ENCODE measurements around the gene COL13A1.

COL13A1 gene

GRCh38 chr10:69850440-69850839 lies 48.7 kb downstream of the COL13A1 start:
- Histone ChIP-seq H3K4me3 (ENCODE audit: low read length in 2 of 2) (no peak overlapping the region), H3K27ac (ENCODE audit: low read depth in 2 of 2, low read length in 2 of 2) (no peak overlapping the region), H3K9me3 (ENCODE audit: control insufficient read depth in 2 of 2, low read length in 2 of 2) (no peaks in the 10 kb centered on the region), H3K4me1 (ENCODE audit: control insufficient read depth in 2 of 2, insufficient read depth in 2 of 2, low read length in 2 of 2) (peaks cover 12 to 19% of the 10 kb centered on the region in 2 donors), H3K9ac (ENCODE audit: low read depth in 1 of 2, low read length in 2 of 2) (no peak overlapping the region), H3K36me3 (ENCODE audit: control insufficient read depth in 2 of 2, insufficient read depth in 2 of 2, low read length in 2 of 2) (no peaks in the 10 kb centered on the region), H3K27me3 (ENCODE audit: control insufficient read depth in 2 of 2, insufficient read depth in 2 of 2, low read length in 2 of 2) (peaks cover 0 to 6% of the 10 kb centered on the region in 2 donors)

- H3K9me3 ChIP-seq (ENCODE audit: control insufficient read depth in 2 of 2, low read length in 2 of 2): no peaks in the 10 kb centered on the region
- H3K9ac ChIP-seq (ENCODE audit: low read depth in 1 of 2, low read length in 2 of 2): no peak overlapping the region
- H3K4me1 ChIP-seq (ENCODE audit: control insufficient read depth in 2 of 2, insufficient read depth in 2 of 2, low read length in 2 of 2): peaks cover 10 to 13% of the 10 kb centered on the region in 2 donors
- no peaks in the 10 kb centered on the region for H3K36me3 ChIP-seq (ENCODE audit: control insufficient read depth in 2 of 2, insufficient read depth in 2 of 2, low read length in 2 of 2)
- H3K27me3 ChIP-seq (ENCODE audit: control insufficient read depth in 2 of 2, insufficient read depth in 2 of 2, low read length in 2 of 2): peaks cover 0 to 6% of the 10 kb centered on the region in 2 donors
- no peak overlapping the region for H3K27ac ChIP-seq (ENCODE audit: low read depth in 2 of 2, low read length in 2 of 2)
- no peak overlapping the region for H3K4me3 ChIP-seq (ENCODE audit: low read length in 2 of 2)
These were observed 49.6 kb downstream of the COL13A1 start for GRCh38 chr10:69851306-69851705.

GRCh38 chr10:69853064-69853463 lies 51.4 kb downstream of the COL13A1 start:
- Histone ChIP-seq H3K36me3 (ENCODE audit: control insufficient read depth in 2 of 2, insufficient read depth in 2 of 2, low read length in 2 of 2) (no peaks in the 10 kb centered on the region), H3K4me1 (ENCODE audit: control insufficient read depth in 2 of 2, insufficient read depth in 2 of 2, low read length in 2 of 2) (peaks cover 6 to 10% of the 10 kb centered on the region in 2 donors), H3K9me3 (ENCODE audit: control insufficient read depth in 2 of 2, low read length in 2 of 2) (no peaks in the 10 kb centered on the region), H3K4me3 (ENCODE audit: low read length in 2 of 2) (no peak overlapping the region), H3K27me3 (ENCODE audit: control insufficient read depth in 2 of 2, insufficient read depth in 2 of 2, low read length in 2 of 2) (no peaks in the 10 kb centered on the region), H3K9ac (ENCODE audit: low read depth in 1 of 2, low read length in 2 of 2) (no peak overlapping the region), H3K27ac (ENCODE audit: low read depth in 2 of 2, low read length in 2 of 2) (no peak overlapping the region)

GRCh38 chr10:69854511-69855345 lies 53.0 kb downstream of the COL13A1 start:
- peak overlapping the region in 1 of 2 donors; percentile 66 for H3K27ac ChIP-seq (ENCODE audit: low read depth in 2 of 2, low read length in 2 of 2)

GRCh38 chr10:69855346-69856111 lies 53.8 kb downstream of the COL13A1 start:
- Histone ChIP-seq H3K27me3 (ENCODE audit: control insufficient read depth in 2 of 2, insufficient read depth in 2 of 2, low read length in 2 of 2) (no peaks in the 10 kb centered on the region), H3K9me3 (ENCODE audit: control insufficient read depth in 2 of 2, low read length in 2 of 2) (no peaks in the 10 kb centered on the region), H3K27ac (ENCODE audit: low read depth in 2 of 2, low read length in 2 of 2) (peak overlapping the region in 1 of 2 donors; percentile 66), H3K9ac (ENCODE audit: low read depth in 1 of 2, low read length in 2 of 2) (no peak overlapping the region), H3K4me3 (ENCODE audit: low read length in 2 of 2) (no peak overlapping the region), H3K4me1 (ENCODE audit: control insufficient read depth in 2 of 2, insufficient read depth in 2 of 2, low read length in 2 of 2) (peaks cover 6 to 17% of the 10 kb centered on the region in 2 donors), H3K36me3 (ENCODE audit: control insufficient read depth in 2 of 2, insufficient read depth in 2 of 2, low read length in 2 of 2) (no peaks in the 10 kb centered on the region)

More at GRCh38 chr10:69854511-69855345, 53.0 kb downstream of the COL13A1 start:
- Histone ChIP-seq H3K27me3 (ENCODE audit: control insufficient read depth in 2 of 2, insufficient read depth in 2 of 2, low read length in 2 of 2) (no peaks in the 10 kb centered on the region), H3K4me3 (ENCODE audit: low read length in 2 of 2) (no peak overlapping the region), H3K36me3 (ENCODE audit: control insufficient read depth in 2 of 2, insufficient read depth in 2 of 2, low read length in 2 of 2) (no peaks in the 10 kb centered on the region), H3K4me1 (ENCODE audit: control insufficient read depth in 2 of 2, insufficient read depth in 2 of 2, low read length in 2 of 2) (peaks cover 6 to 17% of the 10 kb centered on the region in 2 donors), H3K9ac (ENCODE audit: low read depth in 1 of 2, low read length in 2 of 2) (no peak overlapping the region), H3K9me3 (ENCODE audit: control insufficient read depth in 2 of 2, low read length in 2 of 2) (no peaks in the 10 kb centered on the region)

GRCh38 chr10:69856601-69857166 lies 55.0 kb downstream of the COL13A1 start:
- peaks cover 6 to 23% of the 10 kb centered on the region in 2 donors for H3K4me1 ChIP-seq (ENCODE audit: control insufficient read depth in 2 of 2, insufficient read depth in 2 of 2, low read length in 2 of 2)
- no peak overlapping the region for H3K4me3 ChIP-seq (ENCODE audit: low read length in 2 of 2)
- H3K9me3 ChIP-seq (ENCODE audit: control insufficient read depth in 2 of 2, low read length in 2 of 2): no peaks in the 10 kb centered on the region
- no peaks in the 10 kb centered on the region for H3K27me3 ChIP-seq (ENCODE audit: control insufficient read depth in 2 of 2, insufficient read depth in 2 of 2, low read length in 2 of 2)
- H3K9ac ChIP-seq (ENCODE audit: low read depth in 1 of 2, low read length in 2 of 2): no peak overlapping the region
- H3K36me3 ChIP-seq (ENCODE audit: control insufficient read depth in 2 of 2, insufficient read depth in 2 of 2, low read length in 2 of 2): no peaks in the 10 kb centered on the region
- no peak overlapping the region for H3K27ac ChIP-seq (ENCODE audit: low read depth in 2 of 2, low read length in 2 of 2)

- H3K27ac ChIP-seq (ENCODE audit: low read depth in 2 of 2, low read length in 2 of 2): no peak overlapping the region
- H3K9me3 ChIP-seq (ENCODE audit: control insufficient read depth in 2 of 2, low read length in 2 of 2): no peaks in the 10 kb centered on the region
- no peaks in the 10 kb centered on the region for H3K27me3 ChIP-seq (ENCODE audit: control insufficient read depth in 2 of 2, insufficient read depth in 2 of 2, low read length in 2 of 2)
- no peak overlapping the region for H3K9ac ChIP-seq (ENCODE audit: low read depth in 1 of 2, low read length in 2 of 2)
- H3K36me3 ChIP-seq (ENCODE audit: control insufficient read depth in 2 of 2, insufficient read depth in 2 of 2, low read length in 2 of 2): no peaks in the 10 kb centered on the region
- H3K4me1 ChIP-seq (ENCODE audit: control insufficient read depth in 2 of 2, insufficient read depth in 2 of 2, low read length in 2 of 2): peaks cover 6 to 23% of the 10 kb centered on the region in 2 donors
- H3K4me3 ChIP-seq (ENCODE audit: low read length in 2 of 2): no peak overlapping the region
These were observed 56.5 kb downstream of the COL13A1 start for GRCh38 chr10:69858201-69858600.

GRCh38 chr10:69860271-69860670 lies 58.6 kb downstream of the COL13A1 start:
- no peaks in the 10 kb centered on the region for H3K9me3 ChIP-seq (ENCODE audit: control insufficient read depth in 2 of 2, low read length in 2 of 2)
- no peaks in the 10 kb centered on the region for H3K36me3 ChIP-seq (ENCODE audit: control insufficient read depth in 2 of 2, insufficient read depth in 2 of 2, low read length in 2 of 2)
- H3K4me3 ChIP-seq (ENCODE audit: low read length in 2 of 2): no peak overlapping the region
- H3K27me3 ChIP-seq (ENCODE audit: control insufficient read depth in 2 of 2, insufficient read depth in 2 of 2, low read length in 2 of 2): no peaks in the 10 kb centered on the region
- no peak overlapping the region for H3K9ac ChIP-seq (ENCODE audit: low read depth in 1 of 2, low read length in 2 of 2)
- peaks cover 3 to 16% of the 10 kb centered on the region in 2 donors for H3K4me1 ChIP-seq (ENCODE audit: control insufficient read depth in 2 of 2, insufficient read depth in 2 of 2, low read length in 2 of 2)
- H3K27ac ChIP-seq (ENCODE audit: low read depth in 2 of 2, low read length in 2 of 2): no peak overlapping the region

GRCh38 chr10:69861251-69862240 lies 59.8 kb downstream of the COL13A1 start:
- H3K9me3 ChIP-seq (ENCODE audit: control insufficient read depth in 2 of 2, low read length in 2 of 2): no peaks in the 10 kb centered on the region
- no peak overlapping the region for H3K27ac ChIP-seq (ENCODE audit: low read depth in 2 of 2, low read length in 2 of 2)
- peaks cover 7 to 19% of the 10 kb centered on the region in 2 donors for H3K4me1 ChIP-seq (ENCODE audit: control insufficient read depth in 2 of 2, insufficient read depth in 2 of 2, low read length in 2 of 2)
- H3K36me3 ChIP-seq (ENCODE audit: control insufficient read depth in 2 of 2, insufficient read depth in 2 of 2, low read length in 2 of 2): no peaks in the 10 kb centered on the region
- H3K9ac ChIP-seq (ENCODE audit: low read depth in 1 of 2, low read length in 2 of 2): no peak overlapping the region
- H3K4me3 ChIP-seq (ENCODE audit: low read length in 2 of 2): no peak overlapping the region
- H3K27me3 ChIP-seq (ENCODE audit: control insufficient read depth in 2 of 2, insufficient read depth in 2 of 2, low read length in 2 of 2): no peaks in the 10 kb centered on the region
